Activated CD4-positive, CD25-positive, alpha-beta regulatory T cell treated with anti-CD3 and anti-CD28 coated beads, Interleukin-2, amount 50 U/mL, for 16 hours (primary cell): ENCODE measurements around the gene SLC38A1.
"Not testable (repeated sequence)": the region's sequence is repeated elsewhere in the genome, so short reads cannot be mapped to it uniquely, and the experiment has no call there.

Experiments used
- DNase-seq: peaks from one replicate; pipeline ENCODE4 v3.0.0-alpha.2; 2020; ENCODE audit warnings: low read depth, low spot score

Gene SLC38A1

GRCh38 chr12:46264057-46264456 is 4.8 kb downstream of the SLC38A1 start:
- DNase-seq, result no peak

- DNase-seq, result no peak
Observed at GRCh38 chr12:46263140-46264016, 5.5 kb downstream of the SLC38A1 start.

GRCh38 chr12:46261646-46262045 is 7.2 kb downstream of the SLC38A1 start:
- DNase-seq, result no peak

GRCh38 chr12:46260913-46261476 is 7.8 kb downstream of the SLC38A1 start:
- no peak for DNase-seq

- no peak for DNase-seq
Observed at GRCh38 chr12:46260124-46260912, 8.5 kb downstream of the SLC38A1 start.

GRCh38 chr12:46259713-46260112 is 9.1 kb downstream of the SLC38A1 start:
- no peak for DNase-seq

DNA sequence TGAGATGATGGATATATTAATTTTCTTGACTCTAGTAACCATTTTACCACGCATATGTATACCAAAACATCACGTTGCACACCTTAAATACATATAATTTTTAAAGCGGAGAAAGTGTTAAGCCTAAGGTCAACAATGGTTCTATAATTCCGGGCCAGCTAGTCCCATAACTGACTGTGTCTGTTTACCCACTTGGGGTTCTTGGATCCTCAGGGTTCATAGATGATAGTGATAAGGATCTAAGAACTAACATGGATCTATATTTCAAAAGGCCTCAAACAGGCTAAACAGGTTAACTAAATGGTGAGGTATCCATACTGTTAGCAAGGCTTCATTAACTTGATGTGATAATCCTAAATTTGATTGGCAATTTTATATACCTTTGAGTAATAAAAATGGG is 9.8 kb downstream of the SLC38A1 start:
- DNase-seq, result no peak

GRCh38 chr12:46258129-46258528 is 10.7 kb downstream of the SLC38A1 start:
- no peak for DNase-seq

- no peak for DNase-seq
Observed at GRCh38 chr12:46256942-46257341, 11.9 kb downstream of the SLC38A1 start.

DNA sequence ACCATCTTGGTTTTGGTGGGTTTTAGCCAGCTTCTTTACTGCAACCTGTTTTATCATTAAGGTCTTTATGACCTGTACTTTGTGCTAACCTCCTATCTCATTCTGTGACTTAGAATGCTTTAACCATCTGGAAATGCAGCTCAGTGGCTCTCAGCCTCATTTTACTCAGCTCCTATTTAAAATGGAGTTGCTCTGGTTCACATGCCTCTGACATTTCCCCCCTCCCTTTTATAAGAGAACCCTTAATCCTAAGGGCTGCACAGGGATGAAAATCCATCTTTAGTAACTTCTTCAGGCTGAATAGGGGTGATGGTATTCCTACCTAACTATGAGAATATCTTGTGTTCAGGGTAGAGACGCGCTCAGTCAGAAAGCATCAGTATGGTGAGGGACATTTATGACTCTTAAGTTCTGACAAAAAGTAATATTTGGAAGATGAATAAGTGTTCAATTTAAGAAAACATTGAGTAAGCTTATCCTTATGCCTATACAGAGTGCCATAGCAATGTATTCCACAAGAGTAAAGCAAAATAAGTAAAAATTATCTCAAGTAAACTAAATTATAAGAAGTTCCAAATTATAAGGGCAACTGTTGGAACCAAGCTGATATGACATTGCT is 15.2 kb downstream of the SLC38A1 start:
- no peak for DNase-seq

GRCh38 chr12:46251994-46252393 is 16.8 kb downstream of the SLC38A1 start:
- not testable (repeated sequence) for DNase-seq

DNA sequence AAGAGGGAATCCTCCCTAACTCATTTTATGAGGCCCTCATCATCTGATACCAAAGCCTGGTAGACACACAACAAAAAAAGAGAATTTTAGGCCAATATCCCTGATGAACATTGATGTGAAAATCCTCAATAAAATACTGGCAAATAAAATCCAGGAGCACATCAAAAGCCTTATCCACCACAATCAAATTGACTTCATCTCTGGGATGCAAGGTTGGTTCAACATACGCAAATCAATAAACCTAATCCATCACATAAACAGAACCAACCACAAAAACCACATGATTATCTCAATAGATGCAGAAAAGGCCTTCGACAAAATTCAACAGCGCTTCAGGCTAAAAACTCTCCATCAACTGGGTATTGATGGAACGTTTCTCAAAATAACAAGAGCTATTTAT is 18.9 kb downstream of the SLC38A1 start:
- not testable (repeated sequence) for DNase-seq

- no peak for DNase-seq
Observed at GRCh38 chr12:46246021-46246700, 22.7 kb downstream of the SLC38A1 start.

GRCh38 chr12:46244997-46245396 is 23.8 kb downstream of the SLC38A1 start:
- no peak for DNase-seq

DNA sequence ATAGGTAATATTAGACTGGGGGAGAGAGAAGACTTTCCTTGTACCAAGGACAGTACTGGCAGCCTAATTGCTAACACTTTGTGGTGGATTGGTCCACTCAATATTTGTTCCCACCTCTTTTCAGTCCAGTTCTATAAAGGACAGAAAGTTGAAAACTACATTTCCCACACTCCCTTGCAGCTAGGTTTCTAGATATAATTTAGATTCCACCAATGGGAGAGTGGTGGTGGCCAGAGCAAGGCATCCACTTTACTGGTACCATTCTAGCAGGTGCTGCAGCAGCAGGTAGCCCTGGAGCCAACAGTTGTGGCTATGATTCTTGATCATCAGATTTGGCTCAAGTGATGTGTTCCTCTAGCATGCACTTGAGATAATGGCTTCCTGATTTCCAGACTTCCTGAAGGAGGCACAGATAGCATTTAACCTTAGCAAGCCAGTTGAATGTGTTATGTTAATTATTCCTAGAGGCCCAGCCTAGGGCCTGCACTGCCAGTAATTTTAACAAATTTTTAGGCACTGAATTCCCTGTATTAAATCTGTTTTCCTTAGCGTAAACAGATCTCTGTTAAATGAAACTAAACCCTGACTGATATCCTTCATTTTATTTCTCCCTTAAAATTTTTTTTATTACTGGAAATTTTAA is 24.4 kb downstream of the SLC38A1 start:
- no peak for DNase-seq

DNA sequence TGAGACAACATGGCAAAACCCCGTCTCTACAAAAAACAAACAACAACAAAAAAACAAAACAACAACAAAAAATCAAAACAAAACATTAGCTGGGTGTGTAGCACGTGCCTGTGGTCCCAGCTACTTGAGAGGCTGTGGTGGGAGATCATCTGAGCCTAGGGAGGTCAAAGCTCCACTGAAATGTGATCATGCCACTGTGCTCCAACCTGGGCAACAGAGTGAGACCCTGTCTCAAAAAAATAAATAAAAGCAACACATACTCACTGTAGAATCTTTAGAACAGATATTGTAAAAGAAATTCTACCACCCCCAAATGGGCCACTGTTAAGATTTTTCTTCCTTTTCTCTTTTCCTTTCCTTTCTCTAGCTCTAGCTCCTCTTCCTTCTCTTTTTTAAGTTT is 26.3 kb downstream of the SLC38A1 start:
- no peak for DNase-seq

- DNase-seq, result no peak
Observed at GRCh38 chr12:46240436-46240835, 28.4 kb downstream of the SLC38A1 start.

- DNase-seq, result no peak
Observed at GRCh38 chr12:46238821-46239220, 30.0 kb downstream of the SLC38A1 start.

DNA sequence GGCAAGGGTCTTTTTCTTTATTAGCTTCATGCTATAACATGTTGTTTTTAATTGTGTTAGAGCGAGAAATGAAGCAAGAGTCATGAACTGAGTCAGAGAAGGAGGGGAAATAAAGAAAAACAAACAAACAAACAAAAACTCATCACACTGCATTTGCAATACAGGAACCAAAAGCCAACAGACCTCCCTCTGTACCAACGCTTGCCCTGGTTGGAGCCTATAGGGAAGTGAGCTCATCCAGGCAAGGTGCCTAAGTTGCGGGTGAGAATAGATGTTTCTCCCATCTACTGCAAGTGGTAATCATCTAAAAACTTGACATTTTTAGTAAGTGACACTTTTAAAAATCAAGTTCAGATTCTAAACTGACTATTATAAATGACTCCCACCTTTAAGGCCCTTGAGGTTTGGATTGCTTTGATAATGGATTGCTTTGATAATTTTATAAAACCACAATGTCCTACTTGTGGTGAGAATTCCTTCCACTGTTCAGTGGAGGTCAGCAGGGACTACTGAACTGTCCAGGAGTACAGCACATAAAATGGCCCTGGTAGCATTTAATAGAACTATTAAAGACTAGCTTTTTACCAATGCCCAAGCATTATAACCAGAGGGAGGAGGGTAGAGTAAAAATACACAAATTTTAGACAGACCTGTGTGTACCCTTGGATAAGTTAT is 31.3 kb downstream of the SLC38A1 start:
- no peak for DNase-seq

DNA sequence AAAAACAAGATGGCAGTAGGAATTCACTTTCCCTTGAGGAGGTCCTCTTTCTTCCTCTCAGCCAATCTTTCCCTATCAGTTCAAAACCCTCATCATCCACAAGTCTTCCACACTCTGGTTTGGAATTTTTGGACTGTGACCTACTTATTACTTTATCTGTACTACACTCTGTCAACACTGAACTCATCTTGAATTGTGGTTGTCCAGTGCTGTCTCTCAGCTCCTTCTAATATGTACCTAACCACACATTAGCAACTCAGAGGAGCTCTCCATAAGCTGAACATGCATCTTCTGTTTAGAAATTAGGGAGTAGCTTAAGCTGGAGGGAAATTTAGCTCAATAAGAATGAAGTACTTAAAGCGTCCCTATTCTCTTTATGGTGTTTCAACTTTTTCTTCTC is 34.8 kb downstream of the SLC38A1 start:
- no peak for DNase-seq
